Right lobe of liver (tissue), 6 donors: Measurements from ENCODE around the gene TXNDC15. TPM values are rescaled to one million over a fixed set of nuclear protein-coding genes. Genes with fewer than 3 reads are reported as not detected.
A peak's percentile ranks its signal among the peaks of the same experiment; 100 is the strongest.
"Not testable (repeated sequence)": the region's sequence is repeated elsewhere in the genome, so short reads cannot be mapped to it uniquely, and the experiment has no call there.

ENCODE experiments used
- ATAC-seq, 4 donors: fragments of 200-7000 bp; cut with Tn5 transposase; one replicate each; pipeline ENCODE4 v1.9.1; 2020; ENCODE audit warnings: mild to moderate bottlenecking in 4 of 4, moderate library complexity in 4 of 4
- DNase-seq, 3 donors: peaks; one replicate each; pipeline ENCODE4 v3.0.0-alpha.2; 2020
- H3K27ac ChIP-seq, 3 donors: fragments of 200-600 bp; one replicate each; pipeline ENCODE4 v1.8.0; 2022
- H3K27me3 ChIP-seq, 2 donors: fragments of 200-600 bp; one replicate each; pipeline ENCODE4 v1.8.0; 2022
- H3K36me3 ChIP-seq, 4 donors: fragments of 200-600 bp; sonication (generic) in 1 of 4; one replicate each; pipeline versions ENCODE4 v1.5.1 to v1.8.0; 2017 to 2022; ENCODE audit warnings: control low read depth in 1 of 4
- H3K4me1 ChIP-seq, 4 donors: fragments of 200-600 bp; sonication (generic) in 1 of 4; one replicate each; pipeline versions ENCODE4 v1.5.1 to v1.8.0; 2017 to 2022; ENCODE audit warnings: control low read depth in 1 of 4
- H3K4me3 ChIP-seq, 3 donors: fragments of 200-600 bp; one replicate each; pipeline ENCODE4 v1.8.0; 2022
- H3K9me3 ChIP-seq, 4 donors: fragments of 200-600 bp; sonication (generic) in 1 of 4; one replicate each; pipeline versions ENCODE4 v1.5.1 to v1.8.0; 2017 to 2022; ENCODE audit warnings: control low read depth in 1 of 4
- CTCF ChIP-seq, 4 donors: fragments of 200-600 bp in 3 of 4; fragments of 450-650 bp in 1 of 4; IDR thresholded peaks; one replicate each; pipeline versions ENCODE4 v1.5.1 to v1.8.0; 2016 to 2022; ENCODE audit warnings: antibody characterized with exemption in 4 of 4, mild to moderate bottlenecking in 2 of 4
- POLR2A ChIP-seq: fragments of 450-650 bp; IDR thresholded peaks from one replicate; pipeline ENCODE4 v1.6.1; 2017; ENCODE audit warnings: antibody characterized with exemption, mild to moderate bottlenecking
- WGBS: methylation state at CpG from one replicate; pipeline ENCODE4 v1.1.6; 2018; ENCODE audit warnings: low coverage, low lambda C conversion rate; ENCODE audit not compliant: insufficient coverage; ENCODE audit errors: missing lambda C conversion rate; 5-methylcytosine and 5-hydroxymethylcytosine counted together
- intact Hi-C, 2 donors: fragments of 100-400 bp; cut with DNase I; formaldehyde crosslinking; loops; one replicate each; pipeline versions ENCODE4 v1.11.2 to v1.14.1; 2022
- total RNA-seq, 6 experiments: library from RNA; depleted of rRNA in 2 of 6; stranded (reverse); fragments of >200 nt in 2 of 6; fragmentation: NEBNext Ultra II Directional in 3 of 6; extraction: Animal tissue kit (Norgen Biotek cat#: 25700) in 3 of 6; gene quantifications; one replicate each; pipeline versions ENCODE4 v1.1.0 to v1.2.4, GENCODE V29; 2016 to 2023
- donor health status: DM: no; HTN: yes; CAD: no.
- donor health status: DM: no; HTN: no; CAD: no.
- donor health status: DM: no; HTN: no; CAD: no.
- donor health status: DM: no; HTN: yes; CAD: no.
- donor health status: DM: no; HTN: yes; CAD: no.

TXNDC15 gene
- total RNA-seq, 6 experiments from 2014 or later, result 20.8 to 30.9 (median 28.2) TPM

- ATAC-seq, result no peak
- Histone ChIP-seq H3K9me3 (no peaks in the 10 kb centered on the region), H3K27me3 (no peaks in the 10 kb centered on the region), H3K36me3 (peaks cover 0 to 7% (median 0%) of the 10 kb centered on the region in 4 donors), H3K27ac (no peak overlapping the region), H3K4me3 (no peak overlapping the region), H3K4me1 (peaks cover 0 to 13% (median 6%) of the 10 kb centered on the region in 4 donors)
- no peak for DNase-seq
- TF ChIP-seq CTCF (IDR thresholded peaks at IDR 0.05) (no peak), POLR2A (no peak)
- intact Hi-C loops, result no loop called here
- WGBS, result no CpG with 5 or more reads among the region's 1 CpG
These were observed 32.6 kb downstream of the TXNDC15 start for GRCh38 chr5:134906811-134907210.

- 86% methylated on average over 1 of the region's 2 CpGs for WGBS
- H3K27me3 ChIP-seq, H3K9me3 ChIP-seq, H3K4me3 ChIP-seq, ATAC-seq, intact Hi-C loops, DNase-seq: not testable (repeated sequence)
- peaks cover 0 to 22% (median 0%) of the 10 kb centered on the region in 4 donors for H3K36me3 ChIP-seq
- peaks cover 0 to 14% (median 7%) of the 10 kb centered on the region in 4 donors for H3K4me1 ChIP-seq
- peak overlapping the region in 1 of 3 donors; percentile 11 for H3K27ac ChIP-seq
These were observed 36.6 kb downstream of the TXNDC15 start for GRCh38 chr5:134910752-134911151.

GRCh38 chr5:134911285-134912206 lies 37.4 kb downstream of the TXNDC15 start:
- H3K4me3 ChIP-seq, result no peak overlapping the region
- TF ChIP-seq POLR2A, result no peak
- DNase-seq (no peak), ATAC-seq (peak; percentile 60 to 76 (median 72))
- no peaks in the 10 kb centered on the region for H3K27me3 ChIP-seq
- H3K4me1 ChIP-seq, result peaks cover 0 to 14% (median 7%) of the 10 kb centered on the region in 4 donors
- peaks cover 0 to 22% (median 0%) of the 10 kb centered on the region in 4 donors for H3K36me3 ChIP-seq
- intact Hi-C loops, result no loop called here
- WGBS, result 72% methylated on average over 7 of the region's 8 CpGs
- no peaks in the 10 kb centered on the region for H3K9me3 ChIP-seq
- H3K27ac ChIP-seq, result peak overlapping the region in 1 of 3 donors; percentile 11

- H3K27ac ChIP-seq, result no peak overlapping the region
- no peaks in the 10 kb centered on the region for H3K9me3 ChIP-seq
- no peaks in the 10 kb centered on the region for H3K27me3 ChIP-seq
- TF ChIP-seq CTCF (IDR thresholded peaks at IDR 0.05), result no peak
- TF ChIP-seq POLR2A, result no peak
- H3K4me3 ChIP-seq, result no peak overlapping the region
- intact Hi-C loops, result no loop called here
- 83% methylated on average over 3 of the region's 3 CpGs for WGBS
- peaks cover 0 to 22% (median 0%) of the 10 kb centered on the region in 4 donors for H3K36me3 ChIP-seq
- no peak for ATAC-seq
- DNase-seq, result no peak
- peaks cover 0 to 17% (median 7%) of the 10 kb centered on the region in 4 donors for H3K4me1 ChIP-seq
These were observed 39.1 kb downstream of the TXNDC15 start for GRCh38 chr5:134913254-134913653.

- no peak for TF ChIP-seq POLR2A
- TF ChIP-seq CTCF (IDR thresholded peaks at IDR 0.05), result no peak
- 91% methylated on average over 1 of the region's 1 CpG for WGBS
- Histone ChIP-seq H3K27me3 (no peaks in the 10 kb centered on the region), H3K27ac (no peak overlapping the region), H3K36me3 (peaks cover 0 to 22% (median 0%) of the 10 kb centered on the region in 4 donors), H3K9me3 (no peaks in the 10 kb centered on the region), H3K4me3 (no peak overlapping the region), H3K4me1 (peaks cover 0 to 17% (median 7%) of the 10 kb centered on the region in 4 donors)
- DNase-seq (no peak), ATAC-seq (no peak)
- intact Hi-C loops, result no loop called here
These were observed 39.6 kb downstream of the TXNDC15 start for GRCh38 chr5:134913795-134914194.
